NCI-H1105 treated with DMSO at 0.1 percent for 48 hours (cell line): Measurements from ENCODE around the gene ABI3BP.
"Not testable (repeated sequence)": the region's sequence is repeated elsewhere in the genome, so short reads cannot be mapped to it uniquely, and the experiment has no call there.

Experiments used
- DNase-seq: peaks from one replicate; lab custom pipeline; 2025; lab: John Stamatoyannopoulos, UW

ABI3BP gene

DNA sequence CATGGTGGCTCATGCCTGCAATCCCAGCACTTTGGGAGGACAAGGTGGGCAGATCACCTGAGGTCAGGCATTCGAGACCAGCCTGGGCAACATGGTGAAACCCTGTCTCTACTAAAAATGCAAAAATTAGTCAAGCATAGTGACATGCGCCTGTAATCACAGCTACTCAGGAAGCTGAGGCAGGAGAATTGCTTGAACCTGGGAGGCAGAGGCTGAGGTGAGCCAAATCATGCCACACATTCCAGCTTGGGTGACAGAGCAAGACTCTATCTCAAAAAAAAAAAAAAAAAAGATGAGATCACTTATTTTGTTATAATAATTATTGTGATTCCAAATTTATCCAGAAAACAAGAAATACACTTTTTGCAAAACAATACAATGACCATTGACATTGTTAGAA lies 47.1 kb downstream of the ABI3BP start:
- not testable (repeated sequence) for DNase-seq

DNA sequence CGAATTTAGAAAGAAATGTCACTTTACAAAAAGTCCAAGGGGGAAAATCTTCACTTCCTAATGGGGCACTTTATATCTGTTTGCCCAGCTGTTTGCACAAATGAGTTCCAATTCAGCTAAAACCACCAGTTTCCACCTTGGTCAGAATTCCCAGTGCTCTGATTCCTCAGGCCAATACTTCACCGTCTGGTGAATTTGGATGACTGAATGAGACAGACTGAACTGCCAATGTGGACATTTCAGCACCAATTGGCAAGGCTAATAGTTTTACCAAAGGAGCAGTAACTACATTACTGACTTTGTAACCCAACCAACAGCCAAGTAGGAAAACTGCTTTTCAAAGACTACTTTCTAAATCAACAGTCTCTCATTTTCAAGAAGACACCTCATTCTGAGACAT lies 51.8 kb downstream of the ABI3BP start:
- no peak for DNase-seq

DNA sequence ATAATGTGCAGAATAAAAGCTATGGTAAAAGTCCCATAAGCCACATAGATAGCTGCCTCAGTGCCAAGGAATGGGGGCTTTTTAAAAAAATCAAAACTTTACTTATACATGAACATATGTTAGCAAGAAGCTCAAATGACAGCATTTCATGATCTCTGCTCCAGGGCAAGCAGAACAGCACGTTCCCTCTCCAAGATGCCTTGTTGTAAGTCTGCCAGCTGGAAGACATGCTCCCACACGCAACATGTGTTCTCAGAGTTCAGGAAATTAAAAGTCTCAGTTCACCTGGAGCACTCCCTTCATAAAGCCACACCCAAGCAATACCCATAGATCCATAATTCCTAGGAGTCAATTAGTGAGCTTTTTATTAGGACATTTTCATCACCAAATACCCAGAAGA lies 52.2 kb downstream of the ABI3BP start:
- no peak for DNase-seq

DNA sequence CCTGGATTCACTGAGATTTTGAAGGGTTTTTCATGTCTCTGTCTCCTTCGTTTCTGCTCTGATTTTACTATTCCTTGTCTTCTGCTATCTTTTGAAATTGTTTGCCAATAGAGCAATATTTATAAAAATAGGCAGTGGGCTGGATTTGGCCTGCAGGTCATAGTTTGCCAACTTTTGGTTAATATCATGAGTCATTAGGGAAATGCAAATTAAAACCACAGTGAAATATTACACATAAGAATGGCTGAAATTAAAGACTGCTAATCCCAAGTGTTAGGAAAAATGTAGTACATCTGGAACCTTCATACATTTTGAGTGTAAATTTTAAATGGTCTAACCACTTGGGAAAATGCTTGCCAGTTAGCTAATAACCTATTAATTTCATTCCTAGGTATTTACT lies 56.3 kb downstream of the ABI3BP start:
- DNase-seq: no peak

DNA sequence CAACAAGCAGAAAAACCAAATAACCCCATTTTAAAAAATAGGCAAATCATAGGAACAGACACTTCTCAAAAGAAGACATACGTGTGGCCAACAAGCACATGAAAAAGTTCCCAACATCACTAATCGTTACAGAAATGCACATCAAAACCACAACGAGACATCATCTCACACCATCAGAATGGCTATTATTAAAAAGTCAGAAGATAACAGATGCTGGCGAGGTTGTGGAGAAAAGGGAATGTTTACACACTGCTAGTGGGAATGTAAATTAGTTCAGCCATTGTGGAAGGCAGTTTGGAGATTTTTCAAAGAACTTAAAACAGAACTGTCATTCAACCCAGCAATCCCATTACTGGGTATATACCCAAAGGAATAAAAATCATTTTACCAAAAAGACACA lies 60.7 kb downstream of the ABI3BP start:
- no peak for DNase-seq

DNA sequence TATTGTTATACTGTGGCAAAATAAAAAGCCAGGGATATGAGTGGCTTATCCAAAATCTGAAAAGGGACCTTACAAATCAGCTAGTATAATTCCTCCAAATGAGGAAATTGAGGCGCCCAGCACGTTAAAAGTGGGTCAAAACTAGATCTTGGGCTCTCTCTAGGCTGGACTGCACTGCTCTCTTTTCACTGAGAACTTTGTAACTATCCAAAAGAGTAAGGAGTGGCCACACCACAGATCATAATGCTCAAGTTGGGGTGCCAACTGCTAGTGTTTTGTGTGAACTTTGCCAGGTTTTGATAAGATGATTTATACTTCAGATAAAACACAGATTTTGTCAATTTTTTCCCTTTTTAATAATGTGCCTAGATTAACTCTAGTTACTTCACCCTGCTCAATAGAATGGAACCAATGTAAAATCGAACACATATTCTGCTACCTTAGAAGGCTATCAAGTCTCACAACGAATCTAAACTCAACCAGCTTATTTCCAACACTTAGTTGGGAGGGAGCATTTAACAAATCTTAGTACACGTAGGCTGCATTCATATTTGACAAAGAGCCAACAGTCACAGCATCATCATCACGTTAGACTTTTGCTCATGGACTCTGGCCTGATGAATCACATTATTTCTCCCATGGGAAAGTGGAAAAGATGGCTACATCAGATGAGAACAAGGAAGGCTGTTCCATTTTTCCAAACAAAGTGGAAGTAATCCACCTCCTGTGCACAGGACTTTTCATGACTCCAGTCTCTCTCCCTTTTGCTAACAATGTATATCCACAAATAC lies 64.4 kb downstream of the ABI3BP start:
- no peak for DNase-seq

DNA sequence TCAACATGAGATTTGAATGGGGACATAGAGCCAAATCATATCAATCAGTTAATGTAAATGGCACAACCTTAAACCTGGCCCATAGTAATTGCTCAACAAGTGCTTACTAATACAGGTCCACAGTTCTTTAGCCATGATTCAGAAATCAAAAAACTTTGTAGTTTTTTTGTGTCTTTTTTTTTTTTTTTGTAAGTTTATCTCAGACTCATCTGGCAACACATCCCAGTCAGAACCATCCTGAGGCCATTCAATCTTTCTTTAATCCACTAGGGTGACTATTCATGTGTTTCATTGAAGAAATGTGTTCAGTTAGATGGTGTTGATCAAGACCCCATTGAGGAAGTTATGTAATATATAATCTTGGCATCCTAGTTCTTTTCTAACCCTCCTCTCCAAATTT lies 65.4 kb downstream of the ABI3BP start:
- DNase-seq: no peak

DNA sequence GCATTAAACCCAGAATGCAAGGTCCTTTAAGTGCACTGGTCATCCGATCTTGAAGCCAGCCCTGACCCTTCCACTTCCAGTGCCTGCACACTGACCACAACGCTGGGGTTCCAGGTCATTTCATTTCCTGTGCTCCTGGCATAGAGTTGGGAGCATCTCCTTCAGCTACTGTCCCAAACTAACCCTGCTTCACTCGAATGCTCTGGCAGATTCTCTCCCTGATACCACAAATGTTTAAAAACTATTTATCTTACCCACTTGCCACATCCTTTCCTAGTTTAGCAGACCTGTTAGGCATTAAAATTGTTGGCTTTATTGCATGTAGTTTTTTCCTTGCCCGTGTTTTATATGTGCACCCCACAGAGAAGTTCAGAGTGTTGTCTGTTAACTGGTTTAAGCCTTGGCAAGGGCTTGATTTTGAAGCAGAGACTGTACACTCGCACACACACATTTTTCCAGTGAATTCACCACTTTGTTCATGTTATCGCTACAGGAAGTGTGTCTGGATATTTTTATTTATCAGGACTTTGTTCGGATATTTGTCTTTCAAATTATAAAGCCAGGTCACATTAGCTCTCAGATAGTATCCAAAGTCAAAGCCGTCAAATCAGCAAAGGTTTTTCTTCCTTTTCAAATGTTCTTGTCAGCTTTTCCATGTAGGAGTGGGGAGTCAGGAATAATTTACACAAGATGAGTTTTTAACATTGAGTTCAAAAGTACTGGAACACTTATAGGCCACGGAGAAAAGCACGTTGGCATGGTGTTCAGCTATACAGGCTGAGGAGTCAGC lies 77.3 kb downstream of the ABI3BP start:
- DNase-seq: no peak

DNA sequence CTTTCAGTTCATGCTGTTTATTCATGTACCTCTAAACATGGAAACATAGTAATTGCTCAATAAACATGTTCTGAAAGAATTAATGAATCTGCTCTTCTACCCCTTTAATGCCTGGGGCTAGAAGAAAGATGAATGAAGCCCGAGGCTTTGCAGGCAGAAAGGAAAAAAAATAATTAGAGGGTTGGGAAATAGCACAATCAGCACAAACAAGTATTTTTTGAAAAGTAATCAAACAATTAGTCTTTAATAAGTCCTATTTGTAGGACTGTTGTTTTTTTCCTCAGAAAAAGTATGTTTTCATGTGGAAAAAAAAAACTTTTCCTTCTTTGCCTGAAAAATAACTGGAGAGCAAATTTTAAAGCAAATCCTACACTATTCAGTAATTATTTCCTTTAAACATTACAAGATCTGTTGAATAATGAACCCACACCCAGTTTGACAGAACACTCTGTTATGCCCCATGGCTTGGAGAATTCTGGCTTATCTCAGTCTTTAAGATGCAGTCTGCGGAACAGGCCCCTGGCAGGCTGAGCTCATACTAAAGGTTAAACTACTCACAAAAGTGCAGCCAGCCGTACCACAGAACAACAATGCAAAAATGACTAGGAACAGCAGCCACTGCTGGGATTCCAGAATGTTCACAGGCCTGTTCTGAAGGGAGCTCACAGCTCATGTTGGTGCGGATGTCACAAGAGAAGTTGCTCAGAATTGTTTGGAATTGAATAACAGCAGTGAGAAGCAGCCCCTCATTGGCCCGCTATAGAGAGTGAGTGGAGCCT lies 79.2 kb downstream of the ABI3BP start:
- no peak for DNase-seq

DNA sequence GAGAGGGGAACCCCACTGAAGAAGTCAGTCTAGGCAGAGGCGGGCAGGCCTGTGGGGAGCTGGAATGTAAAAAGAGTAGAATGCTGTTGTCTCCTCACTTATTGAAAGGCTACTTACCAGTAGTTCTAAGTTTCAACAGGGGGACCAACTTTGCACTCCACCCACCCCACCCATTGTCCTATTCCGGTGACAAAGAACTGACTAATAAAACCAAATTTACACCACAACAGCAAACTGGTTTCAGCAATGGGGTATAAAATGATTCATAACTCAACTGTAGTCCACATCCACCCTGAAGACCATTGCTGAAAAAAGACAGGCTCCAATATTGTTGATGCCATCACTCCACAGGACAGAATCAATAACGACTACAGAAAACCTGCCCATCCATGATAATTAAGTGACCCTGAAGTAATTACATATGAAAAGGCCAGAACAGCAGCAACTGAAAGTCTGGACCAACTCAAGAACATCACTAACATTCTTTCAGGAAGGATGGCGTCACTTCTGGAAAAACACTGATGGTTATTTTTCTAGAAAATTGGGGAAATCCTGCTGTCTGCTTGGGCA lies 80.2 kb downstream of the ABI3BP start:
- DNase-seq: no peak

DNA sequence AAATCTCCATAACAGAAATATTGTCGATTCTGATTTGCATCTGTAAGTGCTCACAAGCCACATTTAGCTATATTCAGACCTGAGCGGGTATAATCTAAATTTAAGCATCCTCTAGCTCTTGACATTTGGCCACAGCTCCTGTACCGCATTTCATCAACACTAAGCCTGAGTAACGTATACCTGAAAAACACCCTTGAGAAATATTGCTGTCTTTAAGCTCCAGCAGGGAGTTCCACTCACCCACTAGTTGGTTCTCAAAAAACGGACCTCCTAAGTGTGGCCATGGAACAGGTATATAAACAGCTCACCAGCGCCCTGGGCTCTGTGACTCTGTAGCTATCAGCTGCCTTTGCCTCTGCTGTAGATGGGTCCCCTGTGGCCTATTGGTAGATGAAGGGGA lies 80.7 kb downstream of the ABI3BP start:
- DNase-seq: no peak

DNA sequence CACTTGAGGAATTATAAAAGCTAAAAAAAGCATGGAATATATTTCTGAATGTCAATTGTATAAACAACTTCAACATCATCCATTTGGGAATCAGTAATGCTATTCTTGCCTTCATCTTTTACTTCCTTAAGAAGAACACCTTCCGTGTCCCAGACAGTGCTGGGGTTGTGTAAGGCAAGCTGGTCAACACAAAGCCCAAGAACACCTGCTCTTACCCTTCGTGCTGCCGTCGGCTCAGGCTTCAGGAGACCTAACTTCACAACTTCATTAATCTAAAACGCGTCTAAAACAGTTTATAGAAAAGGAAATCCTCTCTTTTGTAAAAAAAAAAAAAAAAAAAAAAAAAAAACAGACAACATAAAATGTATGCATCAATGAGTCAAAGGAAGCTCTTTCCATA lies 81.3 kb downstream of the ABI3BP start:
- no peak for DNase-seq

DNA sequence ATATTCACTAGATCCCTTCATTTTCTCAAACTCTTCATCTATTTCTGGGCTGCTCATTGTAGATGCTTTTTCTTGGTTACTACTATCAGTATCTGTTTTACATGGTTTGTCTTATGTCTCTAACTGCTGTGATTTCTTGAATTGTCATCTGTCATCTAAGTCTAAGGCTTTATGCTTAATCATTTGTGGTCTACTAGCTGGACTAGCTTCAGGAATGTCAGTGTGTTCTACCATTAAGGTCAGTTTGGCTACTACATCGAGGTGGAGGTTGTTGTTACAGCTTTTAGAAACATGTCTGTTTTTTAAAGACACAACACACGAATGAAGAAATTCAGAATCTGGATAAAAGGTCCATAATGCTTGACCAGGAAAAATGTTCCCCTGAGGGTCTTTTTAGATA lies 82.2 kb downstream of the ABI3BP start:
- DNase-seq: no peak

DNA sequence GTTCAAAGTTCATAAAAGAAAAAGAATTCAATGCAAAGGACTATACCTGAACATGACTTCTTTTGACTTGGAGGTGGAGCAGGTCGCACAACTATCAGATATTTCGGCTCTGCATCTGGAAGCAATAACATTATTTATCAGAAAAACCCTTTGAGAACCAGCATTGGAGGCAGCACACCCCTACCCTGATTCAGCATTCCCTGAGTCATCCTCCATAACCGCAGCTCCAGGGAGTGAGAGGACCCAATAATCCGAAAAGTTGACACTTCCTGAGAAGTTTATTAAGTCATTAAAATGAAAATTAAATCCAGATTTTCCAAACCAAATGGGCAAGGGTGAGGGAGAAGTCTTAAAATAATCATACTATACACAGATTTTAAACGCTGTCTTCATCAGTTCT lies 90.6 kb downstream of the ABI3BP start:
- no peak for DNase-seq

DNA sequence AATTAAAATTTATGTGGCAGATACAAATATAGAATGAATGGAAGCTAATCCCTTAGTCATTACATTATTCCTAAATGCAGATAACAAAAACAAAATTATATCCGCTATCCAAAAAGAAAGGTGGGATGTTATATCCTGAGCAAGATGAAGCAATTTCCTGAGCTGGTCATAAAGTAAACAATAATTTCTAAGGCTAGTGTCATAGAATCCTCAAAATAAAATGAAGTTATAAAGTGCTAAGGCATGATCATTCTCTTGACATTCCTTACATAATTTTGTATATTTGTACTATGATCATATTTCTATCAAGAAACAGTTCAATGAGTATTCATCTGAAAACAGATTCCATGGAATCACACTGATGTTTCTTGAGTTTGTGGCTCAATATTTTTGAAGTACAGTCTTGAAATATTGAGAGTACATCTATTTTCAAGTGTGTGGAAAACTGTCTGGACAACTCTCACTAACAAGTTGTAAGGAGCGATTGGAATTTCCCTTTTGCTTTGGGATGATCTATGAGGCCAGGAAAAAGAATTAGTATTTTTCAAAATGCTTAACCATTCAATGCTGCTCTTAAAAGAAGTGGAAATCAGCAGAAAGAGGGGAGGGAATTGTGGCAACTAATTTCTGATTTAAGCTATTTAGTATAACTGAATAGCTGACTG lies 92.4 kb downstream of the ABI3BP start:
- DNase-seq: no peak

DNA sequence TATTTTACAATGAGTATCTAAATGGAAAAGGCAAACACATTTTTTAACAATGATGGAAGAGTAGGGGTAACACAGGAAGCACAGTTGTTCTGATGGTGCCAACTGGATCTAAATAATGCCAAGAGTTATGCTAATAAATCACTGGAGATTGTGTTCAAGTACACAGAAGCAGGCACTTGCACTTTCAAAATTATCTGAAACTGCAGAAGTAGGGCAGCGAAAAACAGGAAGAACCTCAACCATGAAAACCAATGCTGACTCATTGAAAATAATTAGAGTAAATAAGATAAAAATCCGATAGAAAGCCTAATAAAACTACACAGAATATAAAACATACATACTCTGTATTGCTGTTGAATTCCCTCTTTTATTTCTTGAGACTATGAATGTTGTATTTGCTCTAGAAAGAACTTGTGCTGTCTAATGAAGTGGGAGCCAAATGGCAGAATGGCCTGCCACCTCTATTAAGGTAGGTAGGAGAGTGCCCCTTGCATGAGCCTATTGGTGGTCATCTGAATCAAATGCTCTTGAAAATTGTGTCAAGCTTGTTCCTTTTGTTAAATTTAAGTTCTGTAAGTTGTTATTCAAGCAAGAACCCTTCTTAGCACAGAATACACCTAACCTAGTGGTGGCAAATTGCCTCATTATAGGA lies 93.7 kb downstream of the ABI3BP start:
- DNase-seq: no peak

DNA sequence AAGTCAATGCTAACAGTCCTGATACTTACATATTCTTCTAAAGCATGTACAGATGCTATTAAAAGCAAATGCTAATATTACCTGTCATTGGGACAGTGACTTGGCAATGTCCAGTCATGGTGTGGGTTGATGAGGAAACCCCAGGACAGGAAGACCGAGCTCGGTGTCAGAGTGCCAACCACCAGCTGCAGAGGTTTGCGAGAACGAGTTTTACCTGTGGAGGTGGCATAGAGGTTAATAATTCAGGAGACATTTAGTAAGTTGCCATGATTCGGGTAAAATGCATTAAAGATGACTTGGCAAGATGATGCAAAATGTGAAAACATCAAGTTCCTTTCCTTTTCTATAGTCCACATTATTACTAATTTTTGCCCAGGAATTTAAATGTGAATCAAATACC lies 94.5 kb downstream of the ABI3BP start:
- no peak for DNase-seq

DNA sequence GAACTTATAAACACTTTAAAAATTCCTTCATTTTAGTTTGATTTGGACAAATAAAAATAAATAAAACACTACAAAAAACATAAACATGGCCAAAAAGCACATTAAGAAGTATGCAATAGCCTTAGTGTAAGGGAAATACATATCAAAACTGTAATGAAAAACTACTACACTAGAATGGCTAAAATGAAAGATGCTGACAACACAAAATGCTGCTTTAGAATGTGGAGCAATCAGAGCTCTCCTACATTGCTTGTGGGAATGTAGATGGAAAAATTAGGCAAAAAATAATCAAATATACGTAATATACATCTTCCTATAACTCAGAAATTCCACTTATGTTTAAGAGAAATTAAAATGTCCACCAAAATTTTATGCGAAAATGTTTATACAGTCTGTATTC lies 96.2 kb downstream of the ABI3BP start:
- no peak for DNase-seq

DNA sequence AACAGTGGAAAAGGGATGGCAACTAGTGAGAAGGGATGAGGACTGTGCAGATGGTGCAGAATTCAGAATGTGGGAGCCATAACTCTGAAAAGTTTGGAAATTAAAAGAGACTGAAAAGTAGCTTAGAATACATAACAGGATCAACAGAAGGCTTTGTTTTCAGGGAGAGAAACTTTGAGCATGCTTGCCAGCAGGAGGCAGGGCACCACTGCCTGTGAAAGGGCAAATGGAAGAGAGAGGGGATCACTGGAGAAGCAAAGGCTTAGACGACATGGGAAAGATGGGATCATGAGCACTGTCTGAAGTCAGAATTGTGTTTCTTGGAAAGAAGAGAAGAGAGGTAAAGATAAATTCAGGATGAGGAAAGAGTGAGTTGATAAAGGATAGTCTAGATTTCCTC lies 99.6 kb downstream of the ABI3BP start:
- peak; percentile 1 for DNase-seq

DNA sequence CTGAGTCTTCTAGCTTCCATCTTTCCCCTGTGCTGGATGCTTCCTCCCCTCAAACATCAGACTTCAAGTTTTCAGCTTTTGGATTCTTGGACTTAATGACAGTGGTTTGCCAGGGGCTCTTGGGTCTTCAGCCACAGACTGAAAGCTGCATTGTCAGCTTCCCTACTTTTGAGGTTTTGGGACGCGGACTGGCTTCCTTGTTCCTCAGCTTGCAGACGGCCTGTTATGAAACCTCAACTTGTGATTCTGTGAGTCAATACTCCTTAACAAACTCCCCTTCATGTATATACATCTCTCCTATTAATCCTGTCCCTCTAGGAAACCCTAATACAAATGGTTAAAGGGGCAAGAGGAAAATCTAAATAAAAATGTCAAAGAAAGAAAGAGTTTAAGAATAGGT lies 100.1 kb downstream of the ABI3BP start:
- DNase-seq: no peak

DNA sequence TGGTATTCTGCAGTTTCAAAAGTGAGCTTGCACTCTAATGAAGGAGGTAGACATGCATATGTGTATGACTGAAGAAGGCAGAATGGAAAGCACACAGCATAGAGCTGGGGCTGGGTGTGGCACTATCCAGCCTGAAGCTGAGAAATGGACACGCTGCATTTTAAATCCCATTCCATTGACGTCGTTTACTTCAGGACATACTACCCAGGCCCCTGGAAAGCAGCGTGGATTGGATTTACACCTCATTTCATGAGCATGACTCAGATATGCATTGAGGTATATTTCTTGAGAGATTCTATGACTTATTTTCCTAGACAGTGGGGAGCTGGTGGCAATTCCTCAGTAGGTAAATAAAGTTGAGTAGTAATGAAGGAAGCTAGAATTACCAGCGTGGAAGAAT lies 101.4 kb downstream of the ABI3BP start:
- DNase-seq: no peak
